Left renal pelvis (tissue), 4 donors: ENCODE measurements around the gene MDC1. TPM values are rescaled to one million over a fixed set of nuclear protein-coding genes. Genes with fewer than 3 reads are reported as not detected.
"Not testable (repeated sequence)": the region's sequence is repeated elsewhere in the genome, so short reads cannot be mapped to it uniquely, and the experiment has no call there.

Source experiments
- DNase-seq, 4 donors: peaks; one replicate each; pipeline ENCODE4 v3.0.0-alpha.2; 2013; ENCODE audit warnings: low read depth in 4 of 4, low spot score in 3 of 4
- polyA plus RNA-seq, 4 donors: library from polyadenylated mRNA; unstranded; fragments of 120-200 nt; gene quantifications; one replicate each; pipeline ENCODE4 v1.2.1, GENCODE V29; 2013; ENCODE audit not compliant: insufficient read length in 4 of 4

MDC1 gene
- polyA plus RNA-seq, 4 donors: 34.7 to 49.0 (median 45.2) TPM

DNA sequence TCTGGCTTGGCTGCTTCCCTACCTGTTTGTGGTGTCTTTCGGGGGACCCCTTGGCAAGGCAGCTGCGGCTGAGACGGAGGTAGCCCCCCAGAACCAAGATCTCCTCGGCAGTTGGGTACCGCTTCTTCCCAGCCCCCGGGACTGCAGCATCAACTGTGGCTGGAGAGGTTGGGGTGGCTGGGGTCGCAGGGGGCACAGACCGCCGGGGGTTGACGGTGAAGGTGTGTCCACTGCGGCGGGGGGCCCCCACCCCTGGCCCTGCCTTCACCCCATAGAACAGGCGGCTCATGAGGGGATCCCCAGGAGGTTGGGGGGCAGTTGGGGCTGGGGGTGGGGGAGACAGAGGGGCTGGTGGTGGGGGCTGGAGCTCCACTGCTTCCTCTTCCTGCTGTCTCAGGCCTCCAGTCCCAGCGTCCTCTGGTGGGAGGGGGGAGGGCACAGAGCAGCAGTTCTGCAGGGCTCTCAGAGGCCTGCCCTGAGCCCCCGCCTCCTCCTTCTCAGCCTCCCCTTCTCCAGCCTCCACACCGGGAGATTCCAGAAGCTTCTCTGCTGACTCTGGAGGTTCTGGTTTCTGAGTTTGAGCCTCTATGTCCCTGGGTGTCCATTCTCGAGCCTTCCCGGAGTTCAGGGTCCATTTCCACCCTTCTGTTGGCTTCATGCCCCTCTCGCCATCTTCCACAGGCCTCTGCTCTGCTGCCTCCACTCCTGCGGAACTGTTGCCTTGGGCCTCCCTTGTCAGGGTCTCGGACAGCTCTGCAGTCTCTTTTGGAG, 32.5 kb downstream of the MDC1 start:
- DNase-seq: no peak

DNA sequence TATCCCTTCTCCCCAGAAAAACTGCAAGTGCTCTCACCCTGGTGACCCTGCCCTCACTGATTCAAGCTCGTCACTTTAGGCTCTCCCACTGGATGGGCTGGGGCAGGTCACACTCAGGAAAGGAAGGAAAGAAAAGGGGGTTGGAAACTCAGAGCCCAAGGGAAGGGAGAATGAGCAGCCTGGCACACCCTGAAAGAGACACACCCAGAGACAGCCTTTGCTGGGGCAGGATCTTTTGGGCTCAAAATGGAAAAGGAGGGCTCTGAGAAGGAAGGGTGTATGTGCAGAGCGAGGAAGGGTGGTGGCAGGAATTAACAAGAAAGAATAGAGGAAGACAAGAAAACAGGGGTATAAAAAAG, 33.1 kb downstream of the MDC1 start:
- DNase-seq: no peak

DNA sequence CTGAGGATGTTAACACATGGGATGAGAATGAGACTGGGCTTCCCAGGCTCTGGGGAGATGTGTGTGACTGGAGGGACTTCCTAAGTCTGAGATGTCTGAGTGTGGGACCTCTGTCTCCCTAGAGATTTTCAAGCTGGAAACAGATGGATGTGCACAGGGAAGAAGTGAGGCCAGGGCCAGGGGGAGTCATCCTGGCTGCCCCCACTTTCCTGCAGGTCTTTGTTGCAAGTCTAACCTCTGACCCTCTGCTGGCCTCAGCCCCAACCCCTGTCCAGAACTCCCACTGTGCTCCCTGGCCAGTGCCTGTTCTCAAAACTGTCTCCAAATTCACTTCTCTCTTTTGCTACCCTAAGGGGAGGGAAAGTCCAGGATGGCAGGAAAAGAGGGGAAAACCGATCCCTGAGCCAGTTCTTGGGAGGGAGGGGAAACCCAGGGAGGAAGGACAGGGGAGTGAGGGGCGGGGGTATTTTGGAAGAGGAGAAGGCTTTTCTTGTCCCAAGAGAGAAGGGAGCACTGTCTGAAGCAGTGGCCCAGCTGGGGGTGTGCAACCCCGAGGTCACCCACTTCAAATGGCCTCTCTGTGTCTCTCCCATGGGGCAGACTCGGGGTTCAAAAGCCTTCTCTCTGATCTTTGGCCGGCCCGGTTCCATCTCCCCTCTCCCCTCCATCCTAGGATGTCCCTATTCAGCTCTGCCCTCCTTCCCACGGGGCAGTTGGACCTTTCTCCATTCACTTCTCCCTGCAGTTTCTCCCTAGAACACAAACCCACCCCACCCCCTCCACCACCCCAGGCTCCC, 33.7 kb downstream of the MDC1 start:
- DNase-seq: no peak

DNA sequence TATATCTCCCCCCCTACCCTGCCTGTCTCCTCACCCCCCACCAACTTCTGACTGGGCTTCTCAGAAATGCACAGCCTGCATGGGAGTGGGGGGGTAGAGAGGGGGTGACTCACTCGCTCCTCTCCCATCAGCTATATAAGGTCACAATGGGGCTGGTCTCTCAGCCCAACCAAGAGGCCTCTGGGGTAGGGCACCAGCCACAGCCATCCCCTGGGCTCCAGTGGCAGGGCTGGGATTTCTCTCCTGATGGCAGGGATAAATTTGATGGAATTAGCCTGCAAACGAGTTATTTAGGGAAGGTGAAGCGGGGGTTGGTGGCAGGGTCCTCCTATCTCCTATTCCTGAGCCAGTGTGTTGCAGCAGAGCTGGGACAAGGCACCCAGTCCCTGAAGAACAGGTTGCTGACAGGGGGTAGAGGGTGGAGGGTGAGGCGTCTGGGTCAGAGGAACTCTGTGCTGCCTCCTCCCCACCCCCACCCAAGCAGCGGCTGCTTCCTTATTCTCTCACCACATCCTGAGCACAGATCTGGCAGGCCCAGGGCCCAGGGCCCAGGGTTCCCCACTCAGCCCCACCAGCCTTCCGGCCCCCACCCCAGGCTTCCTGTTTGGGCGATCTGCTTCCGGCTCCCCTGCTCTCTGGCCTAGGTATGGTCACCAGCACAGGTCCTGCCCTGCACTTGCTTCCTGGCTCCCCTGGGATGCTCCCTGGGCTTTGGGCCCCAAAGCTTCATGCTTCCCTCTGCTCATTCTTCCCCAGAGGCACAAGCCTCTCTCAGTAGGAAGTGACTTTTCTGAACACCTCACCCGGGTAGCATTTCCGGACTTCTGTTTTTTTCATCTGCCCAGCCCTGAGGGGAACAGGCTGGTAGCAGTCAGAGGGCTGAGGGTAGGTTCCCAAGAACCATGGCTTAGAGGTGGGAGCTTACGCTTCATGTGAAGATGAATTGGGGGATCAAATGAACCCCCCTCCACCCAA, 34.7 kb downstream of the MDC1 start:
- DNase-seq: no peak

DNA sequence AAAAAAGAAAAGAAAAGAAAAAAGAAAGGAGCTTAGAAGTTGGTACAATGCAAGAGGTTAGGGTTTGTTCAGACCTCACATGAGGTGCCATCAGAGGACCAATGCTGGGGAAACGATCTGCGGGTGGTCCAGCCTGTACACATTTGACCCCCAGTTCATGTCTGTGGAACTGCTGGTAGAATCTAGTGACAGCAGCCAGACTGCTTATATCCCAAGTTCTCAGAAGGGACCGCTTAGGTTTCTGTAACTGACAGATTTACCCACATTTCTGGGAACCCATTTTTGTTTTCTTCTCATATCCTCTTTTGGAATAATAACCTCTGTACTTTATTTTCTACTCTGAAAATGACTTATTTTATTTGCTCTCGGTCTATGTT, 35.3 kb downstream of the MDC1 start:
- no peak for DNase-seq

DNA sequence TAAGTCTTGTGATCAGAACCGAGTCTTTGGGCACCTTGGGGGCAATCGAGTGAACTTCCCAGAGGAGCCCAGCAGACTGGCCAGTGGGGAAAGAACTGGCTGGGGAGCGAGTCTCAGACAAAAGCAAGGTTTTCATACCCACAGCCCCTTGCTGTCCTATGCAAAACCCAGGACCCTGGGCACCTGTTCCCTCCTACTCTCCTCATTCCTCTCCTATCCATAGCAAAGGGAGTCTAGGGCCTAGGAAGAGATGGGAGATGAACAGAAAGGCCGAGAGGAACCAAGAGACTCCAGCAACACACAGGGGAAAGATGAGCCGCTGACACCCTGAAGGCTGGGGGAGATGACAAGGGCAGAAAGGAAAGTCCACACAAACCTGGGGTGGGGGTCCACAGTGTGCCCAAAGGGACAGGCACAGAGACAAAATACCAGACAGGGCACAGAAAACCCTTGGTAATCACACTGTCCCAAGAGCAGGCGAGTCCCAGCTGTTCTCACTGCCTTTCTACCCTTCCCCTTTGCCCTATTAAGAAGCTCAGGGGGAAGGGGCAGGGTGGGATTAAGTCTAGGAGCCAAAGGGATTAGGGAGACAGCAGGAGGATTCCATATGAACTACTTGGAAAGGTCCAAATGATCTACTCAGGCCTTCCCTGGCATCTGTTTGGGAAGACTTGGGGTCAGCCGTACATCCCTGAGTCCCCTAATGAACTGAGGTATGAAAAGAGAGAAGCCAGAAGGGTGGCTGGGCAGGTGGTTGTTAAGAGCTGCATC, 37.1 kb downstream of the MDC1 start:
- DNase-seq: no peak

DNA sequence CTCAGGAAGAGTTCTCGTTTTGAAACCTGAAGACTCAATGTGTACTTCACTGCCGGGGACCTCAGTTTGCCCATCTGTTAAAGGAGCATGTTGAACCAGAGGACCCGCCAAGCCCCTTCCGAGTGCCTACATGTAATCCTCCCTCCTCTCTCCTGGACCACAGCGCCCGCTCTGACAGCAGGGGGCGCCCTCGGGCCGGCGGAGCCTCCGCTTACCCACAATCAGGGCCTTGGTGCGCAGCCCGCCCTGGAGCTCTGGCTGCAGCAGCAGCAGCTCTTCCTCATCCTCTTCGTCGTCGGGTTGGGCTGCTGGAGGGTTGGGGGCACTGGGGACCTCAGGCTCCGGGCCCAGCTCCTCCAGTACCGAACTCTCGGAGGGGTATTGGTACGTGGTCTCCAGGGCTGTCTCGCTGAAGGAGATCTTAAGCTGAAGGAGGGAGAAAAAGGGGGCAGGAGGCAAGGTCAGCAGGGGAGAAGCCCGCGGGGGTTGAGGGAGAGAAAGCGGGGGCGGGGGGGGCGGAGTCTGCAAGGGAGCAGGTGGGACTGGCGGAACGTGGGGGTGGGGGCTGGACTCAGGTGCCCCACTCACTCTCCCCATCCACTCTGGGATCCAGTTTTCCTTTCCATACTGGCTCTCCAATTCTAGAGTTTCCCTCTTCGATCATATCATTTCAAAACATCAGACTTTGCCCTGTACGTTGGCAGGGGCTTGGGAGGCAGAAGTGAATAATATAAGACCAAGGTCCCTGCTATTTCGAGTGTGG, 37.9 kb downstream of the MDC1 start:
- DNase-seq: no peak

DNA sequence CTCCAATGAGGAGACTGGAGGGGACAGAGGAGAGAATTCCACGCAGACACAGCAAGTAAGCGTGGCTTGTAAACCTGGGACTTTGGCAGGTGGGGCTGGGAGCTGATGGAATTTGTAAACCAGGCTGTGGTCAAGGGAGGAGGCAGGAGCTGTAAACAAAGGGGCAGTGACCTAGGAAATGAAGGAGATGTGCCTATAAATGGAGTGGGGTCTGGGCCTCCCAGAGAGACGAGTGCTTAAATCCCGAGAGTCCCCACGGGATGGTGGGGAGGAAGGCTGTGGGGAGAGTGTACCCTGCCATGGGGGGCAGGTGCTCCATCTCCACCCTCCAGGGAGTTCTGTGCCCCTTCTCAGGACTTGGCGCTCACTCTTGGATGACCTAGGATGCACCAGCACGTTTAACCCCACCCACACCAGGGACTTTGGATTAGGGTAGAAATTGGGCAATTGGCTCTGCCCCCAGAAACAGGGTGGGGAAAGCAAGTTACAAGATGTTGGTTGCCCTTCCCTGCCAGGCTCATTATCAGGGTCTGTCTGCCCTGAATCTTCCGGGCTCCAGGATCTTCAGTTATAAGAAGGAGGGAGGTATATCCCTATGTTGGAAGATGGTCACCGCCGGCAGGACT, 40.3 kb downstream of the MDC1 start:
- no peak for DNase-seq

DNA sequence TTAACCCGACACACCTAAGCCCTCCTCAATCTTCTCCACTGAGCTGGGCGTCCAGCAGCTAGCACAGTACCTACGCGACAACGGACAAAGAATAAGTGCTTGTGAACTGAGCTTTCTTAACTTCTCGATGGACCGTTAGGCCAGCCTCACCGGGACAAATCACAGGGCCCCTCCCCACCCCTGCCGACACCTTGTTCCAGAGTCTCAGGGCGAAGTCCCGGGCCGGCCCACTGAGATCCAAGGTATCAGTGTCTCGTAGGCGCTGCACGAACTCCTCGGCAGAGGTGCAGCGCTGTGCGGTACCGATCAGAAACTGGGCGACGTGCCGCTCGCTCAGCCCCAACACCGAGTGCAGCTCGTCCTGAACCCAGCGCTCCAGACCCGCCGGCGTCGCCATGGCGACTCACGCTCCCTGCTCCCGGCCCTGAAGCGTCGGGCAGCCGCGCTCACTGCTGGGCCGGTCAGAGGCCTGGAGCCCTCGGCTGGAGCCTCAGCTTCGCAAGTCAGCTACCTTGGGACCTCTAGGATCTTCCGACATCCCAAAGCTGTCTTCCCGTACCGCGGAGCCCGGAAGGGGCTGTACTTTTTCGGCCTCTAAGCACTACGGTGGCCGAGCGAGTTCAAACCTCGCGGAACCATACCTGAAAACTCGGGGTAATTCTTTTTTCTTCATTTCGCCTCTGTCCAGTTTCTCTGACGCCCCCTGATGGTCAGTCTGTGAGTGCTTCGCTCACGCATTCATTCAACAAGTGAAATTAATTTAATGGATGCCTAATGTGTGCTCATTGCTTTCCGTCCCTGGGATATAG, 44.4 kb downstream of the MDC1 start, which contains the start of gene DHX16:
TSS of gene DHX16 (minus strand) at position 562 of the 809 bp plus-strand sequence. CDS start at position 397, 165 bp downstream.
- peak; percentile 92 to 96 (median 96) for DNase-seq

DNA sequence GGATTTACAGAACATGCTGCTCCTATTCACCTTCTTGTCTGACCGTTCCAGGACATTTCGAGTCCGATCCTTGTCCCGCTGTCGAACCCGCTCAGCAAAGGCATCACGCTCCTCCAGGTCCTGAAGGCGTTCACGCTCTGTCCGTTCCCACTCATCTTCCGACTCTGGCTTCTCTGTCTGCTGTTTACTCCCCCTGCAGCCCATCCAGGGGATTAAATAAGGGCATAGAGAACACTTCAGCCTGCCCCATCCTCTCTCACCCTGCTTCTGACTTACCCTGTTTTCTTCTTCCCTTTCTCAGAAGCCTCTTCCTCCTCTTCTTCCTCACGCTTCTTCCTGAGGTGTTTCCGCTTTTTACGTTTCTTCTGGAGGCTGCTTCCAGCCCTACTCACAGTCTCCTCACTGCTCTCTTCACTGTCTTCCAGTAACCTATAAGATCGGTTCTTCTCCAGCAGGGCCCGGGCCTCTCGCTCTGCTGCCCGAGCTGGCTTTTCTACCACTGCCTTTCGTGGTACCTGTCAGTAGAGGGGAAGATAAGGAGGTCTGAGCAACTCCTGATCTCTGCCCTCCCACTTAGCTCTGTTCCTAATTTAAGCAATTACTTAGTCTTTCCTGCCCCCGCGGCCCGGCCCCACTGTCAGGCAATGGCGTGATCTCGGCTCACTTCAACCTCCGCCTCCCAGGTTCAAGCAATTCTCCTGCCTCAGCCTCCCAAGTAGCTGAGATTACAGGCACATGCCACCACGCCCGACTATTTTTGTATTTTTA, 46.1 kb downstream of the MDC1 start:
- no peak for DNase-seq

DNA sequence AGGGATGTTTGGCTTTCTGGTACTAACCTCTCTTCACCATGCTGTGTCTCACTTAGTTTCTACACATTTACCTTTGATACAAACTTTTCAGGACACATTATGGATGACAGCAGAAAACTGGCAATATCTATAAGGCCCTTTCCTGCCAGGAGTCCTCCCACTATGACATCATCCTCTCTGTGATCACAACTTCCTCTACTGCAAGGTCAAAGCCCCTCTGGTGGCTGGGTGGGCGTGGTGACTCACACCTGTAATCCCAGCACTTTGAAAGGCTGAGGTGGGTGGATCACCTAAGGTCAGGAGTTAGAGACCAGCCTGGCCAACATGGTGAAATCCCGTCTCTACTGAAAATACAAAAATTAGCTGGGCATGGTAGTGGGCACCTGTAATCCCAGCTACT, 50.8 kb downstream of the MDC1 start:
- DNase-seq: not testable (repeated sequence)

DNA sequence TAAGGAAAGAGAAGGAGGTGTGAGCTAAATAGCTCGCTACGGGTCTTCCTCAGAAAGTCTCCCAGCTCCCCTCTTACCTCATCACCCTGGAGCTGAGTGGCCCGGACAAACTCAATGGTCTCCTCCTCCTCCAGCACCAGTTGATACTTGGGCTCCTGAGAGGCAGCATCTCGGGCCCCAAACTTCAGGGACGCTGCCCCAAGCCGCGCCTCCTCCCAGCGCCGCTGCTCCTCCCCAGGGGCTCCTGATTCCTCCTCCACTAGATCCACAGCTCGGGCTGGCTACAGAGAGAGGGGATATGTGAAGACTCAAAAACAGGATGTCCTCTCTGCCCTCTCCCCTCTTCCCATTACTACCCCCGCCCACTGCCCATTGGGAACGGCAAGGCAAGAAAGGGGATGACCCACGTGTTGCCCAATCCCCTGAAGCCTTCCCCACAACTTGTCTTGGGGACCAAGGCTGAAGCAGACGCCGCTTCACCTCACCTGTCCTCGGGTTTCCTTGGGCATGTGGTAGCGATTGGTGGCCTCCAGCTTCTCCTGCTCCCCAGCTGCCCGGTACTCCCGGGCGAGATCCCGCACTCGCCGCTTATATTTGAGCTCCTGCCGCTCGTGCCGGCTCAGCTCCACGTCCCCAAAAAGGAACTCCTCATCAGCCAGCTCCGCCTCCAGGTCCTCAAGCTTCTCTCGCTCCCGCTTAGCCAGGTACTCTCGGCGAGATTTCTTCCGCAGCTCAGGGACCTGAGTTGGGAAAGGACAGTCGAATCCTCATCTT, 51.9 kb downstream of the MDC1 start:
- no peak for DNase-seq

DNA sequence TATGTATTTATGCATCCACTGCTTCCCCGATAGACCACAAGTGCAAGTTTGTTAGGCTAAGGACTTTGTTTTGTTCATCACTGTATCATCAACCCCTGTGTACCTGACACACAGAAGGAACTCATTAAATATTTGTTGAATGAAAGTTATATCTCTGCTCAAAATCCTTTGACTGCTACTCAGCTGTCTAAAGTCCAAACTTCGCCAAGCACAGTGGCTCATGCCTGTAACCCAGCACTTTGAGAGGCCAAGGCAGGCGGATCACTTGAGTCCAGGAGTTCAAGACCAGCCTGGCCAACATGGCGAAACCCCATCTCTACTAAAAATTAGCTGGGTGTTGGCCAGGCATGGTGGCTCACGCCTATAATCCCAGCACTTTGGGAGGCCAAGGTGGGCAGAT, 59.2 kb downstream of the MDC1 start:
- DNase-seq: not testable (repeated sequence)

DNA sequence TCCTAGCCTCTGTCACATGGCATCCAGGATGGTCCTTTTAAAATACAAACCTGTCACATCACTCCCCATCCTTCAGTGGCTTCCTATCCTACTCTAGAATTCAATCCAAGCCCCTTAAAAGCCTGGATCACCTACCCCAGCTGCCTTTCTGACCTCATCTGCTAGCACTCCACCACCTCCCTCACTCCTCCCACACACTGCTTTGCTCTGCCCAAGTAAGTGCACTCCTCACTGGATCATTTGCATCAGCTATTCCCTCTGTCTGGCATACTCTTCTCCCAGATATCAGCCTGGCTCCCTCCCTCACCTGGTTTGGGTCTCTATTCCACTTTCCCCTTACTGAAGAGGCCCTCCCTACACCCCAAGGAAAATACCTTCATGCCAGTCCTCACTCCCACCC, 59.6 kb downstream of the MDC1 start:
- DNase-seq: no peak

DNA sequence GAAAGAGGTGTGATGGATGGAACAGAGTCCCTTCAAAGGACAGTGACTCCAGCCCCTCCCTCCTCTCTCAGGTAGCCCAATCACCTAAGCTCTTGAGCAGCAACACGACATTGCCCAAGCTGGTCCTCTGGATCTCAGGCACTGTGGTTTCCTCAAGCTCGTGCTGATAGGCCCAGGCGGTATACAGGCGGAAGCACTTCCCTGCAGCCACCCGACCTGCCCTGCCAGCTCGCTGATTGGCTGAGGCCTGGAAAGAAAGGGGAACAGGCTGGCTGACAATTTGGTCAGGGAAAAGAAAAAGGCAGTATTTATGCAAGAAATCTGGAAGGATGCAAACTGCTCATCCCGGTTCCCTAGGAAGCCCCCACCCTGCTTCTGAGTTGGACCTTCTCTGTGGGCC, 60.6 kb downstream of the MDC1 start:
- DNase-seq: no peak

DNA sequence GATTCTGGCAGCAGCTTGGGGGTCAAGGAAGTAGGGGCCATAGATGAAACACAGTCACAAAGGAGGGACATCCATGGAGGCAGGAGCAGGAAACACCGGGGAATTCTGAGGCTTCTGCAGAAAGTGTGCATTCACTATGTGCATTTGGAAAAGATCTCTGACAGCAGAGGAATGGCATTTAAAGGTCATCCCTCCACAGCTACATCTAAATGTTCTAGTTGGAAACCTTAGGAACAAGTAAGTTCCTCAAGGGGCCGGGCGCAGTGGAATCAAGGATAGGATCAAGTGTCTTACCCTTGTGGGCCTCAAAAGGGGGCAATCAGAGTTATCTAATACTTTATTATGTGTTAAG, 61.4 kb downstream of the MDC1 start:
- no peak for DNase-seq
